ENCODE measurements around the gene KIF21B. TPM values are rescaled to one million over a fixed set of nuclear protein-coding genes. Genes with fewer than 3 reads are reported as not detected.
"Not testable (repeated sequence)": the region's sequence is repeated elsewhere in the genome, so short reads cannot be mapped to it uniquely, and the experiment has no call there.

Gene KIF21B
- total RNA-seq, 2 experiments from 2014 or later = 93.5 to 94.0 TPM

- Mint-ChIP-seq H3K4me3 (no peak overlapping the region), H3K27me3 (peaks cover 2% of the 10 kb centered on the region), H3K36me3 (ENCODE audit: low read depth) (no peaks in the 10 kb centered on the region), H3K9me3 (peaks cover 4% of the 10 kb centered on the region), H3K27ac (no peak overlapping the region), H3K4me1 (ENCODE audit: low read depth) (peaks cover 5% of the 10 kb centered on the region)
- POLR2A ChIA-PET = interaction anchor here (1.0 kb wide), 1 partner anchor 176 kb away, joined by 3 read pairs; no protein-coding TSS in a partner anchor
- DNase-seq = no peak
- TF ChIP-seq CTCF (IDR thresholded peaks at IDR 0.05) = no peak
- CTCF ChIA-PET = no interaction called here
- ATAC-seq = no peak
- intact Hi-C loops (cut with micrococcal nuclease) = no loop called here
Measured at GRCh38 chr1:200934676-200935245, 88.8 kb downstream of the KIF21B start.

DNA sequence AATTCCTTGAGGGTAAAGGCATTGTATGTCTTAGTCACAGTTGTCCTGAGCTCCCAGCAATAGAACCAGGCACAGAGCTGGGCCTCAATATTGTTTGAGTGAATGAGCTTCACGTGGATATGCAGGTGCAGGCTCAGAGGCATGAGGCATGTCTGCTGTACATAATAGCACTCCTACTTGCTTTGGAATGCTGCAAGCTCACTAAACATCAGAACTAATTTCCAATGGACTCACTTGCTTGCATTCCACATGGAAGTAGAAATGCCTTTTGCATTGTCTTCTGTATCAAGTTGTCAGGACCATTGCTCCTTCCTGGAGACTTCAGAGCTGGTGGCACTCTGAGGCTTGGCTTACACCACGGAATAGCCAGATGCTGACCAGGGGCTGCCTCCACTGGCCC is 91.7 kb downstream of the KIF21B start:
- Mint-ChIP-seq H3K27ac (no peak overlapping the region), H3K9me3 (peaks cover 4% of the 10 kb centered on the region), H3K27me3 (peaks cover 4% of the 10 kb centered on the region), H3K4me1 (ENCODE audit: low read depth) (no peaks in the 10 kb centered on the region), H3K36me3 (ENCODE audit: low read depth) (no peaks in the 10 kb centered on the region), H3K4me3 (no peak overlapping the region)
- intact Hi-C loops (cut with micrococcal nuclease) = no loop called here
- ATAC-seq = no peak
- ChIA-PET CTCF (interaction anchor here (1.0 to 1.4 kb wide), 3 partner anchors 26 to 111 kb away, joined by 3 to 5 read pairs (median 3); no protein-coding TSS in a partner anchor), POLR2A (no interaction called here)
- DNase-seq = no peak
- TF ChIP-seq CTCF (IDR thresholded peaks at IDR 0.05) = no peak

DNA sequence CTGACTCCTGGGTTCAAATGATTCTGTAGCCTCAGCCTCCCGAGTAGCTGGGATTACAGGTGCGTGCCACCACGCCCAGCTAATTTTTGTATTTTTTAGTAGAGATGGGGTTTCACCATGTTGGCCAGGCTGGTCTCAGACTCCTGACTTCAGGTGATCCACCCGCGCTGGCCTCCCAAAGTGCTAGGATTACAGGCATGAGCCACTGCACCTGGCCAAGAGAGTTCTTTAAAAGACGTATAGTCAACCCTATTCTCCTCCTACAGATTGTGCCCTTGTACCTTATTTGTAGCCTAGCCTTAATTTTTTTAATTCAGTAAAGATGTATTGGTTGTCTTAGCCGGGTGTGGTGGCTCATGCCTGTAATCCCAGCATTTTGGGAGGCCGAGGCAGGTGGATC is 93.2 kb downstream of the KIF21B start:
- H3K9me3 Mint-ChIP-seq; H3K4me1 Mint-ChIP-seq (ENCODE audit: low read depth); ATAC-seq; H3K4me3 Mint-ChIP-seq; POLR2A ChIA-PET; H3K27me3 Mint-ChIP-seq; CTCF ChIA-PET; DNase-seq; H3K27ac Mint-ChIP-seq; intact Hi-C loops (cut with micrococcal nuclease); H3K36me3 Mint-ChIP-seq (ENCODE audit: low read depth): not testable (repeated sequence)

GRCh38 chr1:200929530-200930278 is 93.8 kb downstream of the KIF21B start:
- POLR2A ChIA-PET = no interaction called here
- H3K4me3 Mint-ChIP-seq = no peak overlapping the region

DNA sequence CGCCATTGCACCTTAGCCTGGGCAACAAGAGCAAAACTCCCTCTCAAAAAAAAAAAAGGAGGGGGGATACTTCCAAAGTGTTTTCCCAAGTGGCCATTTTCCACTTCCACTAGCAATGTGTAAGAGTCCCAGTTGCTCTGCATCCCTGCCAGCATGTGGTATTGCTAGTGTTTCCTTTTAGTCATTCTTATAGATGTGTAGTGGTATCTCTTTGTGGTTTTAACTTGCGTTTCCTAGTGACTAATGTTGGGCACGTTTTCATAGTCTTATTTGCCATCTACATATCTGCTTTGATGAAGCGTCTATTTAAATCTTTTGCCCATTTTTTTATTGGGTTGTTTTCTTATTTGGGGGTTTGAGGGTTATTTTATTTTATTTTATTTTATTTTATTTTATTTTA is 97.7 kb downstream of the KIF21B start:
- intact Hi-C loops (cut with micrococcal nuclease) = no loop called here
- Mint-ChIP-seq H3K27ac (no peak overlapping the region), H3K36me3 (ENCODE audit: low read depth) (no peaks in the 10 kb centered on the region), H3K4me3 (no peak overlapping the region), H3K9me3 (no peaks in the 10 kb centered on the region), H3K4me1 (ENCODE audit: low read depth) (peaks cover 7% of the 10 kb centered on the region), H3K27me3 (peaks cover 4% of the 10 kb centered on the region)
- ATAC-seq = peak; percentile 84
- DNase-seq = peak; percentile 45
- CTCF ChIA-PET = no interaction called here
- TF ChIP-seq CTCF (IDR thresholded peaks at IDR 0.05) = no peak
- POLR2A ChIA-PET = no interaction called here

More at GRCh38 chr1:200929530-200930278, 93.8 kb downstream of the KIF21B start:
- Mint-ChIP-seq H3K4me1 (ENCODE audit: low read depth) (peaks cover 7% of the 10 kb centered on the region), H3K27ac (no peak overlapping the region), H3K9me3 (peaks cover 4% of the 10 kb centered on the region), H3K27me3 (peaks cover 4% of the 10 kb centered on the region), H3K36me3 (ENCODE audit: low read depth) (no peaks in the 10 kb centered on the region)
- no peak for ATAC-seq
- no peak for TF ChIP-seq CTCF (IDR thresholded peaks at IDR 0.05)
- no peak for DNase-seq
- intact Hi-C loops (cut with micrococcal nuclease) = no loop called here
- CTCF ChIA-PET = interaction anchor here (0.9 kb wide), 1 partner anchor 50 kb away, joined by 3 read pairs; no protein-coding TSS in a partner anchor
